Fibroblast of mammary gland (primary cell): Measurements from ENCODE around the gene EML2.

Source experiments
- DNase-seq: peaks from one replicate; pipeline ENCODE4 v3.0.0-alpha.2; 2010; ENCODE audit warnings: low read depth
- H3K4me3 ChIP-seq: 2 replicates; pipeline ENCODE4 v1.5.1; 2011; ENCODE audit warnings: low read depth, mild to moderate bottlenecking, low read length, moderate library complexity; ENCODE audit not compliant: control insufficient read depth
- TF ChIP-seq, protein P1 (sequence below): conservative IDR thresholded peaks from 2 replicates; pipeline ENCODE4 v1.5.1; 2011; ENCODE audit warnings: low read depth, low read length, inconsistent platforms; ENCODE audit not compliant: control insufficient read depth, insufficient read depth

The EML2 gene

DNA sequence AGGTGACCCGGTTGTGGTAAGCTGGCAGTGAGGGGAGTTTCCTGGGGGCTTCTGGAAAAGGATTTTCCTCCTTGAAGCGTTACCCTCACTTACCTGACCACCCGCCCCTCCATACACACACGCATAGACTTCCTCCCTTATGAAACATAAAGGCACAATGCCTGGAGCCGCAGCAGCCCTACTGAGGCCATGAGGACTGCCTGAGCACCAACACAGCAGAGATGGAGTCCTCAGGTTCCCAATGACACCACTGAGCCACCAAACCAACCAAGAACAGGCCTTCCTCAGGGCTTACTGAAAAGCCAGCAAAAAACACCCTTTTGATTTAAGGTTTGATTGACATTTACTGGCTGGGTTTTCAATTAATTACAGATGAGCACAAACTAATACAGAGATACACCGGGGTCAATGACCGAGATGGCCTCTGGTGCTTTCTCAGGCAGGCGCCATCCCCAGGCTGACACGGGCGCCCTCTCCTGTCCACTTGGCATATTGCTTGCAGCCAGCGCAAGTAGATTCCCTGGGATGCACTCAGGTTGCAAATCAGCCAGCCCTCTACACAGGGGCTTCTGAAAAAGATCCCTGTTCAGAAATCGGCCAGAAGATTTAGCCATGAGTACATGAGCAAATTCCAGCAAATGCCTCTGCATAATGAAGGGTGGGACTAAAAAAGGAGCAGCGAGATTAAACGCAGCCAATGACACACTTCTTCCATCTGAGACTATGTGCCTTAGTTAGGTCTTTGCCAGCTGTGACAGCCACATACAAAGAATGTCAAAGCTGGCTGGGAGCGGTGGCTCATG is 69.4 kb downstream of the EML2 start:
- TF ChIP-seq, protein P1, sequence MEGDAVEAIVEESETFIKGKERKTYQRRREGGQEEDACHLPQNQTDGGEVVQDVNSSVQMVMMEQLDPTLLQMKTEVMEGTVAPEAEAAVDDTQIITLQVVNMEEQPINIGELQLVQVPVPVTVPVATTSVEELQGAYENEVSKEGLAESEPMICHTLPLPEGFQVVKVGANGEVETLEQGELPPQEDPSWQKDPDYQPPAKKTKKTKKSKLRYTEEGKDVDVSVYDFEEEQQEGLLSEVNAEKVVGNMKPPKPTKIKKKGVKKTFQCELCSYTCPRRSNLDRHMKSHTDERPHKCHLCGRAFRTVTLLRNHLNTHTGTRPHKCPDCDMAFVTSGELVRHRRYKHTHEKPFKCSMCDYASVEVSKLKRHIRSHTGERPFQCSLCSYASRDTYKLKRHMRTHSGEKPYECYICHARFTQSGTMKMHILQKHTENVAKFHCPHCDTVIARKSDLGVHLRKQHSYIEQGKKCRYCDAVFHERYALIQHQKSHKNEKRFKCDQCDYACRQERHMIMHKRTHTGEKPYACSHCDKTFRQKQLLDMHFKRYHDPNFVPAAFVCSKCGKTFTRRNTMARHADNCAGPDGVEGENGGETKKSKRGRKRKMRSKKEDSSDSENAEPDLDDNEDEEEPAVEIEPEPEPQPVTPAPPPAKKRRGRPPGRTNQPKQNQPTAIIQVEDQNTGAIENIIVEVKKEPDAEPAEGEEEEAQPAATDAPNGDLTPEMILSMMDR, result peak; percentile 85
- H3K4me3 ChIP-seq, result no peak overlapping the region

GRCh38 chr19:45568732-45569131 is 70.5 kb downstream of the EML2 start:
- peak; percentile 98 for DNase-seq
- TF ChIP-seq, protein P1, result no peak
- H3K4me3 ChIP-seq, result no peak overlapping the region

More for the DNA sequence above, 69.4 kb downstream of the EML2 start:
- DNase-seq, result peak; percentile 61

- no peak for DNase-seq
- TF ChIP-seq, protein P1, result no peak
- H3K4me3 ChIP-seq, result no peak overlapping the region
These were observed 71.6 kb downstream of the EML2 start for GRCh38 chr19:45567609-45568008.

DNA sequence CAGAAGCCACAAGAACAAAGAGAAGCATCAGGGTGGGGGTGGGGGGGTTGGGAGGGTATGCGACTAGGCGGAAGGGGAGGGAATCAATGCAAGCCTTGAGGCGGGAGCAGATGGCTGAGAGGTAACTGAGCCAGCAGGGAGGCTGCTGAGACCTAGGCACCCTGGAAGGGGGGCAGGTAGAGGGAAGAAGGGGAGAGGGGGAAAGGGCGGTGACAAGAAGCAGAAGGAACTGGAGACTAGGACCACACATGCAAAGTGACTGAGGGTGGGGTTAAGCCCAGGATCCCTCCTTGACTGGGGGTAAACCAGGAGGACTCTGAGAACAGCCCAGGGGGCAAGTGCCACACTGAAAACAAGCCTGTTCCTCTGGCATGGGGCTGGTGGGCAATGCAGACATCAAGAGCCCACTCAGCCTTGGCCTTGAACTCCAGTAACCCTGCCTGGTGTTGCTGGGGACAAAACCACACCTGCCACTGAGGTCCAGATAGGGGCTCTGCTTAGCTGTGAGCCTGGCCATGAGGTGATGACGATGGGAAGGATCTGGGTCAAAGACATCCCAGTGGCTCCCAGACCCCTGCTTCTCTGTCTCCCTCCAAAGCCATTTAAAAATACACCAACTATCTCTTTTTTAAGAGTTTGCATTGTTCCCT is 74.9 kb downstream of the EML2 start:
- H3K4me3 ChIP-seq, result no peak overlapping the region
- DNase-seq, result no peak
- TF ChIP-seq, protein P1, result no peak

DNA sequence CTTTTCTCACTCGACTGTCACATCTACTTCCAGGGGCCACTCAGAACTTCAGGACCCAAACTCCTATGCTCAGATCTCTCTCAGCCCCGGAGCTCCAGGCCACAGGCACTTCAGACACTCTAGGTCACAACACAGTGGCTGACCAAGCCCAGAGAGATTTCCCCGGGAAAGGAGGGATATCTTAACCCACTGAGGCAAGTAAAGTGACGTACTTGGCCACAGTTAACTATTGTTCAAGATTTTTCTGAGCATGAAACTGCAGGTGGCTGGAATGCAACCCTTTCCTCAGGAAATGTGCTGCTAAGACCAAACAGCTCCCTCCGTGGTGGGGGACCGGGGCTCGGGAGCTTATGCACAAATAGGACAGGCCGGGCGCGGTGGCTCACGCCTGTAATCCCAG is 78.5 kb downstream of the EML2 start:
- H3K4me3 ChIP-seq, result no peak overlapping the region
- TF ChIP-seq, protein P1, result no peak

GRCh38 chr19:45560038-45560437 is 79.2 kb downstream of the EML2 start:
- no peak for DNase-seq
- TF ChIP-seq, protein P1, result no peak
- no peak overlapping the region for H3K4me3 ChIP-seq

More for the DNA sequence above, 78.5 kb downstream of the EML2 start:
- DNase-seq, result no peak
